Natural killer cell (primary cell): ENCODE results near the gene DDR1. TPM values are rescaled to one million over a fixed set of nuclear protein-coding genes. Genes with fewer than 3 reads are reported as not detected.
"Not testable (repeated sequence)": the region's sequence is repeated elsewhere in the genome, so short reads cannot be mapped to it uniquely, and the experiment has no call there.

ENCODE experiments used
- ATAC-seq, 3 donors: fragments of 150-1000 bp in 2 of 3; fragments of 200-7000 bp in 1 of 3; cut with Tn5 transposase; 1 replicate in 1 of 3; 2 replicates in 2 of 3; pipeline ENCODE4 v1.10.0; 2021; ENCODE audit warnings: mild to moderate bottlenecking in 2 of 3, moderate library complexity in 2 of 3
- DNase-seq, 2 donors: peaks; one replicate each; pipeline versions ENCODE4 v3.0.0 to v3.0.0-alpha.2; 2013 to 2021; ENCODE audit warnings: mixed read lengths in 1 of 2
- H3K27ac ChIP-seq: one replicate; pipeline ENCODE4 v1.5.1; 2013; ENCODE audit warnings: mild to moderate bottlenecking, low read length
- H3K27me3 ChIP-seq: one replicate; pipeline ENCODE4 v1.6.1; 2013; ENCODE audit warnings: low read length; ENCODE audit not compliant: control insufficient read depth, insufficient read depth
- H3K36me3 ChIP-seq: one replicate; pipeline ENCODE4 v1.6.1; 2013; ENCODE audit warnings: low read length; ENCODE audit not compliant: control insufficient read depth, insufficient read depth
- H3K4me1 ChIP-seq: one replicate; pipeline ENCODE4 v1.6.1; 2013; ENCODE audit warnings: low read length; ENCODE audit not compliant: control insufficient read depth, insufficient read depth
- H3K4me3 ChIP-seq: one replicate; pipeline ENCODE4 v1.5.1; 2013; ENCODE audit warnings: low read length
- H3K9me3 ChIP-seq: one replicate; pipeline ENCODE4 v1.6.1; 2013; ENCODE audit warnings: low read length; ENCODE audit not compliant: control insufficient read depth, insufficient read depth
- H3K27ac Mint-ChIP-seq, 2 donors: one replicate each; pipeline ENCODE4 v1.8.0; 2022; ENCODE audit warnings: mild to moderate bottlenecking in 2 of 2, mixed read lengths in 2 of 2, moderate library complexity in 1 of 2
- H3K27me3 Mint-ChIP-seq, 2 donors: one replicate each; pipeline ENCODE4 v1.8.0; 2022; ENCODE audit warnings: low read depth in 2 of 2, mixed read lengths in 2 of 2
- H3K36me3 Mint-ChIP-seq: one replicate; pipeline ENCODE4 v1.8.0; 2022; ENCODE audit warnings: mixed read lengths
- H3K4me1 Mint-ChIP-seq, 2 donors: one replicate each; pipeline ENCODE4 v1.8.0; 2022; ENCODE audit warnings: mixed read lengths in 2 of 2
- H3K4me3 Mint-ChIP-seq: one replicate; pipeline ENCODE4 v1.8.0; 2022; ENCODE audit warnings: mild to moderate bottlenecking, moderate library complexity, mixed read lengths
- H3K9me3 Mint-ChIP-seq, 2 donors: one replicate each; pipeline ENCODE4 v1.8.0; 2022; ENCODE audit warnings: mixed read lengths in 2 of 2
- CTCF ChIP-seq: fragments of 200-600 bp; IDR thresholded peaks from one replicate; pipeline ENCODE4 v1.8.0; 2022; ENCODE audit warnings: antibody characterized with exemption
- WGBS: methylation state at CpG from one replicate; pipeline ENCODE4 v1.1.7; 2013; ENCODE audit warnings: missing lambda C conversion rate; ENCODE audit not compliant: insufficient coverage; 5-methylcytosine and 5-hydroxymethylcytosine counted together
- intact Hi-C: fragments of 100-400 bp; cut with micrococcal nuclease; formaldehyde crosslinking; loops from one replicate; pipeline ENCODE4 v1.14.2; 2022
- total RNA-seq, 4 donors: library from RNA; stranded (reverse); fragments of 120-200 nt in 1 of 4; gene quantifications; one replicate each; pipeline versions ENCODE4 v1.2.3 to v1.2.4, GENCODE V29; 2013 to 2022

DDR1 gene
- total RNA-seq, 3 donors from 2014 or later (not counting 1 experiment from before 2014, with no cell fraction given) = 2.6 to 7.4 (median 5.2) TPM

GRCh38 chr6:30917487-30917886 lies 33.2 kb downstream of the DDR1 start:
- Histone ChIP-seq H3K4me1 (peaks cover 14% of the 10 kb centered on the region), H3K9me3 (no peaks in the 10 kb centered on the region), H3K36me3 (peaks cover 41% of the 10 kb centered on the region), H3K27ac (no peak overlapping the region), H3K4me3 (no peak overlapping the region), H3K27me3 (no peaks in the 10 kb centered on the region)
- no peaks in the 10 kb centered on the region for H3K27me3 Mint-ChIP-seq
- H3K4me3 Mint-ChIP-seq = no peak overlapping the region
- no peaks in the 10 kb centered on the region for H3K9me3 Mint-ChIP-seq
- peaks cover 6% of the 10 kb centered on the region for H3K36me3 Mint-ChIP-seq
- no peak for TF ChIP-seq CTCF
- intact Hi-C loops = loop anchor here (10.0 kb wide), 1 partner anchor 167 kb away; no protein-coding TSS in a partner anchor
- 94% methylated on average over 8 of the region's 8 CpGs for WGBS
- peaks cover 16 to 33% of the 10 kb centered on the region in 2 donors for H3K4me1 Mint-ChIP-seq
- DNase-seq (no peak), ATAC-seq (no peak)
- H3K27ac Mint-ChIP-seq = no peak overlapping the region

- DNase-seq = no peak
- no peaks in the 10 kb centered on the region for H3K9me3 Mint-ChIP-seq
- Histone ChIP-seq H3K9me3 (no peaks in the 10 kb centered on the region), H3K27ac (no peak overlapping the region), H3K36me3 (peaks cover 52% of the 10 kb centered on the region), H3K27me3 (no peaks in the 10 kb centered on the region), H3K4me1 (peaks cover 11% of the 10 kb centered on the region), H3K4me3 (no peak overlapping the region)
- WGBS = 66% methylated on average over 8 of the region's 8 CpGs
- no peak overlapping the region for H3K4me3 Mint-ChIP-seq
- ATAC-seq = no peak
- peaks cover 16 to 26% of the 10 kb centered on the region in 2 donors for H3K4me1 Mint-ChIP-seq
- H3K36me3 Mint-ChIP-seq = peaks cover 6% of the 10 kb centered on the region
- H3K27me3 Mint-ChIP-seq = no peaks in the 10 kb centered on the region
- intact Hi-C loops = loop anchor here (10.0 kb wide), 1 partner anchor 166 kb away; no protein-coding TSS in a partner anchor
- no peak overlapping the region for H3K27ac Mint-ChIP-seq
- TF ChIP-seq CTCF = no peak
Measured at GRCh38 chr6:30918670-30919069, 34.4 kb downstream of the DDR1 start.

GRCh38 chr6:30922447-30922852 lies 38.1 kb downstream of the DDR1 start:
- ATAC-seq = no peak
- no peak for TF ChIP-seq CTCF
- Histone ChIP-seq H3K27me3 (no peaks in the 10 kb centered on the region), H3K27ac (no peak overlapping the region), H3K36me3 (peaks cover 64% of the 10 kb centered on the region), H3K9me3 (no peaks in the 10 kb centered on the region), H3K4me3 (no peak overlapping the region), H3K4me1 (no peaks in the 10 kb centered on the region)
- no peak for DNase-seq
- H3K9me3 Mint-ChIP-seq = no peaks in the 10 kb centered on the region
- 92% methylated on average over 7 of the region's 7 CpGs for WGBS
- H3K4me1 Mint-ChIP-seq = no peaks in the 10 kb centered on the region
- H3K36me3 Mint-ChIP-seq = no peaks in the 10 kb centered on the region
- intact Hi-C loops = no loop called here
- no peak overlapping the region for H3K4me3 Mint-ChIP-seq
- H3K27ac Mint-ChIP-seq = no peak overlapping the region
- no peaks in the 10 kb centered on the region for H3K27me3 Mint-ChIP-seq

GRCh38 chr6:30924040-30924627 lies 39.8 kb downstream of the DDR1 start:
- H3K27me3 Mint-ChIP-seq, H3K9me3 Mint-ChIP-seq, H3K27ac Mint-ChIP-seq, H3K27me3 ChIP-seq, ATAC-seq, H3K36me3 Mint-ChIP-seq, H3K9me3 ChIP-seq, H3K4me1 Mint-ChIP-seq, H3K4me3 Mint-ChIP-seq, DNase-seq, H3K4me3 ChIP-seq, H3K27ac ChIP-seq, intact Hi-C loops, H3K4me1 ChIP-seq: not testable (repeated sequence)
- 97% methylated on average over 9 of the region's 9 CpGs for WGBS
- peaks cover 58% of the 10 kb centered on the region for H3K36me3 ChIP-seq
